Fibroblast of skin of abdomen (primary cell): ENCODE measurements around the gene DTD1.

Experiments
- DNase-seq: peaks from one replicate; pipeline ENCODE4 v3.0.0-alpha.2; 2013

Gene DTD1

GRCh38 chr20:18615020-18615650 lies 27.3 kb downstream of the DTD1 start:
- DNase-seq = no peak

GRCh38 chr20:18621004-18621403 lies 33.1 kb downstream of the DTD1 start:
- DNase-seq = no peak

- DNase-seq = no peak
Measured at GRCh38 chr20:18623156-18623910, 35.5 kb downstream of the DTD1 start.

- no peak for DNase-seq
Measured at GRCh38 chr20:18624948-18625347, 37.1 kb downstream of the DTD1 start.

GRCh38 chr20:18625907-18626655 lies 38.2 kb downstream of the DTD1 start:
- no peak for DNase-seq

GRCh38 chr20:18628330-18628920 lies 40.6 kb downstream of the DTD1 start:
- DNase-seq = no peak

GRCh38 chr20:18632196-18632789 lies 44.4 kb downstream of the DTD1 start:
- DNase-seq = peak; percentile 55

- no peak for DNase-seq
Measured at GRCh38 chr20:18633411-18633810, 45.6 kb downstream of the DTD1 start.

GRCh38 chr20:18634501-18634900 lies 46.6 kb downstream of the DTD1 start:
- DNase-seq = no peak

GRCh38 chr20:18635380-18635779 lies 47.5 kb downstream of the DTD1 start:
- DNase-seq = no peak

GRCh38 chr20:18637224-18637623 lies 49.4 kb downstream of the DTD1 start:
- peak; percentile 82 for DNase-seq

- DNase-seq = peak; percentile 20
Measured at GRCh38 chr20:18638768-18639167, 50.9 kb downstream of the DTD1 start.

GRCh38 chr20:18639501-18639979 lies 51.7 kb downstream of the DTD1 start:
- no peak for DNase-seq

GRCh38 chr20:18645196-18645745 lies 57.4 kb downstream of the DTD1 start:
- no peak for DNase-seq

- no peak for DNase-seq
Measured at GRCh38 chr20:18645851-18646250, 58.0 kb downstream of the DTD1 start.

GRCh38 chr20:18647777-18648176 lies 59.9 kb downstream of the DTD1 start:
- no peak for DNase-seq

- no peak for DNase-seq
Measured at GRCh38 chr20:18650224-18650623, 62.4 kb downstream of the DTD1 start.

- DNase-seq = no peak
Measured at GRCh38 chr20:18653736-18654447, 66.0 kb downstream of the DTD1 start.

- DNase-seq = no peak
Measured at GRCh38 chr20:18654448-18654773, 66.6 kb downstream of the DTD1 start.

GRCh38 chr20:18657575-18657974 lies 69.7 kb downstream of the DTD1 start:
- DNase-seq = peak; percentile 64

- no peak for DNase-seq
Measured at GRCh38 chr20:18662279-18663040, 74.6 kb downstream of the DTD1 start.
